GM18511 (cell line): ENCODE data around the gene GSTM3.
A peak's percentile ranks its signal among the peaks of the same experiment; 100 is the strongest.
"Not testable (repeated sequence)": the region's sequence is repeated elsewhere in the genome, so short reads cannot be mapped to it uniquely, and the experiment has no call there.

Experiments used
- ATAC-seq: cut with Tn5 transposase; IDR thresholded peaks from one replicate; pipeline ENCODE4 v1.9.1; 2021; ENCODE audit warnings: mild to moderate bottlenecking, moderate library complexity; ENCODE audit not compliant: unreplicated experiment

GSTM3 gene

DNA sequence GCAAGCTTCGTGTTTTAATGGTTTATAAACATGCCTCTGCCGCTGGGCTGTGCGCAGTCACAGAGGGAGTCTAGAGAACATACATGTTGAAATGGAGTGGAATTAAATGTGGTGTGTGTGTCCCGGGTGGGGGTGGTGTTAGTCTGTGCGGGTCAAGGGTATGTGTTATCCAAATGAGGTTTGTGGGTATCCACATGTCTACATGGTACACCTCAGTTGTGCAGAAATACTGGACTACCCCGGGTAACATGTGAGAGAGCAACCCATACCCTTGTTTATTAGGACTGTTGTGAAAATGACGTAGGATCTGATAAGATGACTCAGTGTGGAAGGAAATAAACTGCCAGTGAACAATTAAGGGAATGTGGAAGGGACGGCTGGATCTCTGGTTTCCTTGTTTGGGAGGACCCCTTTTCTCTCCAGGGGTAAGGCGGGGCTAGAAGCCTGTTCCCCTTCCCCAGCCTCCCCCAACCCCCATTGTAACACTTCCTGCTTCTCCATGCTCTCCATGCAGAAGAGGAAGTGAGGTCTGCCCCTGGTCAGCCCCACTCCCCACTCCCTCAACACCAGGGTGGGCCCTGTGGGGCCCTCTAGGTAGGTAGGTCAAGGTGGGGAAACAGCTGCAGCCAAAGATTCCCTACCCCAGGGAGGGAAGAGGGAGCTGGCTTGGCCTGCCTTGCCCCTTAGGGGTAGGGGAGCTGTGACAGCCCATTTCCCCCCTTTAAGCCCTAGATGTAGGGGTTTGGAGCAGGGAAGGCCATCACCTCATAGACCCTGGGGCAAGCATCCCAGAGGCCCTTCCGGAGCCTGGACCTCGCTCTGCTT, 22.2 kb upstream of the GSTM3 start:
- ATAC-seq, result no peak

- ATAC-seq, result no peak
Observed at GRCh38 chr1:109762039-109762585, 21.3 kb upstream of the GSTM3 start.

- no peak for ATAC-seq
Observed at GRCh38 chr1:109761227-109762038, 20.6 kb upstream of the GSTM3 start.

DNA sequence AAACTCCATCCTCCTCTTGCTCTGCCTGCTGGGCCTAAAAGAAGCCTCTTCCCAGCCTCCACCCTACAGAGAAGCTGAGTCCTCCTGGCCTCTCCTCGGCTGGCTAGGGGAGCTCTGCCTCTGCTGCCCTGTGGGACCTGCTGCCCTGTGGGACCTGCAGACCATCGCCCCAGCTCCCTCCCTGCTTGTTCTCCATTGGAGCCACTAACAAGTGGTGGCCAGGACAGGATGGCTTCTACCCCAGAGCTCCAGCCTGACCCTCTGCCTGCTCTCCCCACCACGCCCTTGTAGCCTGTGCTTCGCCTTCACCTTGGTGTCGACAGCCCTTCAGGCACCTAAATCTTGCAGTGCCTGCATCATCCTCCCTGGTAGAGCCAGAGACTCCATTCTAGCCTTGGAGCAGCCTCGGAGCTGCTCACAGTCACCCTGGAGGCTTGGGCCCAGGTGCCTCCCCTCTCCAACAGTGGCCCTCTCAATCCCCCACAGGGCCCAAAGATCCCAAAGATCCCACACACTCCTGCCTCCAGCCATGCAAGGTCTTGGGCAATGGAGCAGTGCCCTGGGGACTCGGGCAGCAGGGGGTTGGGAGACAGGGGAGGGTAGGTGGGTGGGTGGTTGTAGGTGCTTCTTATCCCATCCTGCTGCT, 19.9 kb upstream of the GSTM3 start:
- ATAC-seq, result no peak

DNA sequence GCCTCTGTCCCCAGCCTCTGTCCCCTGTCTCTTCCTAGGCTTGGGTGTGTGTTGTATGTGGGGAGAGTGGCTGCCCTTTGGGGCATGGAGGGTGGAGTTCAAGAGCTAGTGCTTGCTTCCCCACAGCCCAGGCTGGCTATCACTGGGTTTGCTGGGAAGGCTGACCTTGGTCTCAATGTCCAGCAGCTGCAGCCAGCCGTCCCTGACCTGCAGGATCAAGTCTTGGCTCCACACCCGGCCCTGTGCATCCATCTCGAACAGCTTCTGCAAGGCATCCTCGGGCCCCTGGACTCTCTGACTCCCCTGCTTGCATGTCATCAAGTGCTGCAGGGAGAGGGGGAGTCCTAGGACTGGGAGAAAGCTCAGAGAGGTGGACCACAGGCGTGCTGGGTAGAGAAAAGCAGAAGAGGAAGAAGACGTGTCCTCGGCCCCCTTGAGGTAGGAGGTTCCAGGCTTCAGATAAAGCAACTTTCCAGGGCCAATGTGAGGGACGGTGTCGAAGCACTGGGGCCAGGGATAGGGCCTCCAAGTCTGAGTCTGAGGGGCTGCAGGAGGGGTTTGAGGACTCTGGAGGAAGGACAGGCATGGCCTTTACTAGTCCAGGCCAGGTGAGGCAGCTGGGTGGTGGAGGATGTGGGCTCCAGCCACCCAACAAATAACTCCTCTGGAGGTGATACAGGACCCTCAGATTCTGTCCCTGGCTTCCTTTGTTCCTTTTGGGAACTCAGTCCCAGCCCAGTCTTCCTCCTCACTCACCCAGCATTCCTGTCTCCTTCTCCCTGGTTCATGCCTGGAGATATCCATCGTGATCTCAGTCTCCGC, 18.9 kb upstream of the GSTM3 start:
- no peak for ATAC-seq

- no peak for ATAC-seq
Observed at GRCh38 chr1:109757936-109758786, 17.3 kb upstream of the GSTM3 start.

DNA sequence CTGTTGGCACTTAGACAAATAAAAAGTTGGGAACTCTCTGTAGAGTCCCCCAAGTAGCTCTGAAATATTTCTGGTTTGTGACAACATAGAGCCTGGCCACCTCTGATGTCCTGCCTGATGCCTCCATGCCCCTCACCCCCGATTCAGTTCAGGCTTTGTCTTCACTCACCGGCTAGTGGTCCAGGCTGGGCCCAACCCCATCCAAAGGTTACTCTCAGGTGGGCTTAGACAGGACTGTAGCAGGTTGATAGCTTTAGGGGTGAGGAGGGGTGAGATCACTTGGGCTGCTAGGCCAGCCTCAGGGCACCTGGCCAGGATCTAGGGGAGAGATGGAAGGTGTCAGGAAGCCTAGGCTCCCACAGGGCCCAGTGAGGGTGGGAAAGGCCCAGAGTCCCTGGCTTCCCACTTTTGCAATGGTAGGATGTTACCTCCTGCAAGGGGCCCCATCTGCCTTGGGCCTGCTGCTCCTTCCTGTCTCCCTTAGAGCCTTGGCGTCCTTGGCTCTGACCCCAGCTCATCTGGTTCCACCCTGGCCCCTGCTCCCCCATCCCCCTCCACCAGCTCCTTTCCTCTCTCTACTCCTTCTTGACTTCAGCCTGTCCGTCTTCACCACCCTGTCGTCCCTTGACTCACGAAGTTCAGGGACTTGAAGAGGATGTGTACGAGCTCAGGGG, 16.1 kb upstream of the GSTM3 start:
- ATAC-seq, result no peak

- ATAC-seq, result not testable (repeated sequence)
Observed at GRCh38 chr1:109756325-109756724, 15.5 kb upstream of the GSTM3 start.

DNA sequence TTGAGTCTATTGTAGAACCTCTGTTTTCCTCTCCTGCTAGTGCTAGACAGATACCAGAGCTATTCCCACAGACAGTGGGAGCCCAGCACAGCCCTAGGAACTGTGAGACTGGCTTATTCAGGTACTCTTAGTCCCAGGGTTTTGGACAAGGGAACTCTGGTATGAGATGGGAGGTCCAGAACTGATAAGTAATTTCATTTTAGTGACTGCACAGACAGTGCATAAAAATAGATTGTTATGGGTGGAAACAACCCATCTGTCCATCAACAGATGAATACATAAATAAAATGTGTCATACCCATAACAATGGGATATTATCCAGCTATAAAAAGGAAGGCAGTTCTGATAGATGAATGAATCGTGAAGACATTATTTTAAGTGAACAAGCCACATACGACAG, 13.9 kb upstream of the GSTM3 start:
- ATAC-seq, result no peak

- no peak for ATAC-seq
Observed at GRCh38 chr1:109751531-109752260, 10.9 kb upstream of the GSTM3 start.

- ATAC-seq, result no peak
Observed at GRCh38 chr1:109750920-109751319, 10.1 kb upstream of the GSTM3 start.

DNA sequence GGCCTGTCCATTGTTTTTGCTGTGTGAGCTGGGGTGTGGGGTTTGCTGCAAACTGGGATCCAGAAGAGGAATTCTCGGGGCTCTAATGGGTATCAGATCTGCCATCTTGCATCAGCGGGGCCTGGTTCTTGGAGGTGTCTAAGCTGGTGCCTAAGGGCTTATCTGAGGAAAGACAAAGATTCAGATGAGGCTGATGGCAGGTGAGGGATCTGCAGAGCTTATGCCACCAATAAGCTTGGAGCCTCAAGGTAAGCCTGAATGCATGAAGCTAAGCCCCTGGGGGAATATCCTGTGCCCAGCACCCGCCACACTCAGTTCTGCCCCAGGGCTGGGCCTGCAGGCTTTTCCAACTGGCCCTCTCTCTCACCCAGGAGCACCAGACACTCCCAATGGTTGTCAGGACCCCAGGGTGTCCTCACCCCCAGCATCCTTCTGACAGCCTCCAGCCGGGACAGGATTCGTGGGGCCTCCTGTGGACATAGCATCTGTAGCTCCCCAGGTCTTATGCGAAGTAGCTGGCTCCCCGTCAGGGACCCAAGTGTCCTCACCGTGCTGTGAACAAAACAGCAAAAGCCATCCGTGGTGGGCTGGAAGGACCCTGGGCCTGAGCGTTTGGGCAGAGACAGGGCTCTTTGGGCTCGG, 9.5 kb upstream of the GSTM3 start:
- ATAC-seq, result no peak

DNA sequence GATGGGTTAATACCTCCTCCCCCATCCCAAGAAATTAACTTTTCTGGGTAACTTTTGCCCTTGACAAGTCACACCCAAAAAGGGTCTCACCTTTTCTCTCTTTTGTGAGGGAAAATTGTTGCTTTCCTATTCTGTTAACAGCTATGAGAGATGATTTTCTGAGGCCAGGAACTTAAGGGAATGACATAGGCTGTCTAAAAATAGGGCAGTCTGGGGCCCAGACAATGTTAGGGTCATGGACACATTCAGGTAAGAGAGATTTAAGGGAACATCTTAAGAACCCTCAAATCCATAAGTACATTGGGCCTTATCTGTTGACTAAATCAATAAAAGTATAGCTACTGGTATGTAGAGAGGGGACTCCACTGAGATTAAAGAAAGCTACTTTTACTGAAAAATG, 8.4 kb upstream of the GSTM3 start:
- no peak for ATAC-seq

DNA sequence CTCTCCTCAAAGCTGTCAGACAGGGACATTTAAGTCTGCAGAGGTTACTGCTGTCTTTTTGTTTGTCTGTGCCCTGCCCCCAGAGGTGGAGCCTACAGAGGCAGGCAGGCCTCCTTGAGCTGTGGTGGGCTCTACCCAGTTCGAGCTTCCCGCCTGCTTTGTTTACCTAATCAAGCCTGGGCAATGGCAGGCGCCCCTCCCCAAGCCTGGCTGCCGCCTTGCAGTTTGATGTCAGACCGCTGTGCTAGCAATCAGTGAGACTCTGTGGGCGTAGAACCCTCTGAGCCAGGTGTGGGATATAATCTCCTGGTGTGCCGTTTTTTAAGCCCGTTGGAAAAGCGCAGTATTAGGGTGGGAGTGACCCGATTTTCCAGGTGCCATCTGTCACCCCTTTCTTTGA, 7.5 kb upstream of the GSTM3 start:
- ATAC-seq, result not testable (repeated sequence)

- peak; percentile 93 for ATAC-seq
Observed at GRCh38 chr1:109739738-109740614, 862 bp downstream of the GSTM3 start.

- ATAC-seq, result no peak
Observed at GRCh38 chr1:109733236-109733870, 7.5 kb downstream of the GSTM3 start.
